ENCODE measurements around the gene HIPK2. TPM values are rescaled to one million over a fixed set of nuclear protein-coding genes. Genes with fewer than 3 reads are reported as not detected.

The HIPK2 gene
- total RNA-seq, 6 donors from 2014 or later: 38.6 to 59.6 (median 45.9) TPM

DNA sequence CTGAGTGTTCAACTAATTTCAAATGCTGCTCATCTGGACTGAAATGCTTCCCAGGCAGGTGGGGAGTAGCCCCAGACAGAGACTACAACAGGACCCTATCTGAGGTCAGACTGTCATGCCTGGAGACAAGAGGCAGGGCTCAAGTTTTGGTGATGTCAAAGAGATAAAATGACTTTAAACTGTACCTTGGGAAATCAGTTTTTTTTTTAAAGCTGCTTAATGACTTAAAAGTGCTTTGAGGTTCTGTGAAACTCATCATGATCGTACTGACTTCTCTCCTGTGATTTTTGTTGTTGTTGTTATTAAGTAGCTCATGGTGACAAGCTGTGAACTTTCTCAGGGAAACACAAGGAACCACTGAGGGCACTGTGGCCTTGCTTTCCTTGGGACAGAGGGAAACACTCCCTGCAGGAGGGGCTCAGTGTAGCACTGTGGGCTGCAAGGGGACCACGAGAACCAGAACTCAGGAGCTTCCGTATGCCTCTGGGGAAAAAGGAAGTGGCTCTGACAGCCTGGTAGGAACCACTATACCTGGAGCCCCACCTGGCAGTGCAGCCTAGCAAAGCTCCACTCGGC lies 9.5 kb downstream of the HIPK2 start:
- whole genome bisulfite sequencing, 2 donors: 64 to 73% methylated on average over 4 of the region's 4 CpGs
- DNase-seq: no peak
- H3K36me3 ChIP-seq: no peaks in the 10 kb centered on the region
- H3K27me3 ChIP-seq: no peaks in the 10 kb centered on the region
- peak overlapping the region; percentile 50 to 86 (median 68) for H3K27ac ChIP-seq
- ATAC-seq (ENCODE audit: low FRiP score in 2 of 2): no peak
- no peak overlapping the region for H3K4me3 ChIP-seq
- H3K9me3 ChIP-seq: no peaks in the 10 kb centered on the region
- TF ChIP-seq EP300 (IDR thresholded peaks at IDR 0.05): no peak
- no peak for TF ChIP-seq POLR2AphosphoS5 (IDR thresholded peaks at IDR 0.05)
- TF ChIP-seq POLR2A (IDR thresholded peaks at IDR 0.05): no peak
- no peak for TF ChIP-seq CTCF (IDR thresholded peaks at IDR 0.05)
- H3K4me1 ChIP-seq: peaks cover 54 to 65% (median 60%) of the 10 kb centered on the region in 4 donors

- Histone ChIP-seq H3K4me3 (no peak overlapping the region), H3K27ac (peak overlapping the region; percentile 50 to 86 (median 68)), H3K4me1 (peaks cover 57 to 65% (median 62%) of the 10 kb centered on the region in 4 donors), H3K36me3 (no peaks in the 10 kb centered on the region), H3K27me3 (no peaks in the 10 kb centered on the region), H3K9me3 (no peaks in the 10 kb centered on the region)
- ATAC-seq (ENCODE audit: low FRiP score in 2 of 2) (peak; percentile 8 to 14), DNase-seq (no peak)
- TF ChIP-seq CTCF (IDR thresholded peaks at IDR 0.05) (no peak), POLR2AphosphoS5 (IDR thresholded peaks at IDR 0.05) (peak in 1 of 2 donors; percentile 13), POLR2A (IDR thresholded peaks at IDR 0.05) (peak in 1 of 4 donors; percentile 7)
Measured at GRCh38 chr7:139767561-139767982, 10.2 kb downstream of the HIPK2 start.

- H3K27ac ChIP-seq: no peak overlapping the region
- no peak overlapping the region for H3K4me3 ChIP-seq
- H3K36me3 ChIP-seq: no peaks in the 10 kb centered on the region
- TF ChIP-seq POLR2A (IDR thresholded peaks at IDR 0.05) (no peak), CTCF (IDR thresholded peaks at IDR 0.05) (no peak), POLR2AphosphoS5 (IDR thresholded peaks at IDR 0.05) (no peak), EP300 (IDR thresholded peaks at IDR 0.05) (no peak)
- peaks cover 46 to 58% (median 50%) of the 10 kb centered on the region in 4 donors for H3K4me1 ChIP-seq
- H3K27me3 ChIP-seq: no peaks in the 10 kb centered on the region
- 57 to 59% methylated on average over 2 of the region's 2 CpGs for WGBS, 2 donors
- H3K9me3 ChIP-seq: no peaks in the 10 kb centered on the region
- no peak for DNase-seq
- ATAC-seq (ENCODE audit: low FRiP score in 2 of 2): no peak
Measured at GRCh38 chr7:139765143-139765542, 12.7 kb downstream of the HIPK2 start.

GRCh38 chr7:139763330-139763729 lies 14.5 kb downstream of the HIPK2 start:
- H3K36me3 ChIP-seq: no peaks in the 10 kb centered on the region
- no peaks in the 10 kb centered on the region for H3K9me3 ChIP-seq
- peaks cover 31 to 46% (median 40%) of the 10 kb centered on the region in 4 donors for H3K4me1 ChIP-seq
- DNase-seq (no peak), ATAC-seq (ENCODE audit: low FRiP score in 2 of 2) (no peak)
- no peak overlapping the region for H3K27ac ChIP-seq
- no peak for TF ChIP-seq CTCF (IDR thresholded peaks at IDR 0.05)
- no peak for TF ChIP-seq POLR2A (IDR thresholded peaks at IDR 0.05)
- no peak for TF ChIP-seq POLR2AphosphoS5 (IDR thresholded peaks at IDR 0.05)
- no peak for TF ChIP-seq EP300 (IDR thresholded peaks at IDR 0.05)
- no peak overlapping the region for H3K4me3 ChIP-seq
- WGBS, 2 donors: 86 to 87% methylated on average over 7 to 10 of the region's 10 CpGs
- H3K27me3 ChIP-seq: no peaks in the 10 kb centered on the region

DNA sequence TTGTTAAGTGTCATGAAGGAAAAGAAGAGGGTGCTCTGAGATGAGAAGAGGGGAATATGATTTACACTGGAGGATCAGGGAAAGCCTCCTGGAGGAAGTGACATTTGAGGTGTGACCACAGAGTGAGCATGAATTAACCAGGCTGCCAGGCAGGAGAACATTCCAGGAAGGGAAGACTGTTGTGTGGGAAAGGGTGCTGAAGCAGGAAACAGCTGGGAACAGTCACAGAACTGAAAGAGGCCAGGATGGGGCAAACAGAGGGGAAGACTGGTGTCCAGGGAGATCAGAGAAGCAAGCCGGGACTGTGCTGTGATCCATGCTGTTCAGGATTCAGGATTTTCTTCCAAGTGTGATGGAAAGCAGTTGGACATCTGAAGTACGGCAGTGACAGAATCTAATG lies 14.9 kb downstream of the HIPK2 start:
- Histone ChIP-seq H3K9me3 (no peaks in the 10 kb centered on the region), H3K36me3 (no peaks in the 10 kb centered on the region), H3K27me3 (no peaks in the 10 kb centered on the region), H3K27ac (no peak overlapping the region), H3K4me1 (peaks cover 27 to 42% (median 36%) of the 10 kb centered on the region in 4 donors), H3K4me3 (no peak overlapping the region)
- DNase-seq: no peak
- 63 to 69% methylated on average over 2 of the region's 2 CpGs for WGBS, 2 donors
- ATAC-seq (ENCODE audit: low FRiP score in 2 of 2): no peak
- TF ChIP-seq EP300 (IDR thresholded peaks at IDR 0.05): peak in 3 of 4 donors; percentile 61 to 84 (median 70)
- TF ChIP-seq CTCF (IDR thresholded peaks at IDR 0.05): no peak
- peak; percentile 70 to 93 for TF ChIP-seq POLR2AphosphoS5 (IDR thresholded peaks at IDR 0.05)
- no peak for TF ChIP-seq POLR2A (IDR thresholded peaks at IDR 0.05)
